NCI-H2227 (cell line): ENCODE results near the gene RANBP9.
A peak's percentile ranks its signal among the peaks of the same experiment; 100 is the strongest.

ENCODE experiments used
- DNase-seq: peaks from one replicate; lab custom pipeline; 2025; ENCODE audit not compliant: unreplicated experiment; lab: John Stamatoyannopoulos, UW

RANBP9 gene

GRCh38 chr6:13711733-13712598, at the start of gene RANBP9:
TSS of gene RANBP9 (minus strand) at chr6:13711835. CDS start at chr6:13711505, 330 bp downstream.
- DNase-seq = peak; percentile 98

- no peak for DNase-seq
Observed at GRCh38 chr6:13760307-13761304, 49.0 kb upstream of the RANBP9 start.

DNA sequence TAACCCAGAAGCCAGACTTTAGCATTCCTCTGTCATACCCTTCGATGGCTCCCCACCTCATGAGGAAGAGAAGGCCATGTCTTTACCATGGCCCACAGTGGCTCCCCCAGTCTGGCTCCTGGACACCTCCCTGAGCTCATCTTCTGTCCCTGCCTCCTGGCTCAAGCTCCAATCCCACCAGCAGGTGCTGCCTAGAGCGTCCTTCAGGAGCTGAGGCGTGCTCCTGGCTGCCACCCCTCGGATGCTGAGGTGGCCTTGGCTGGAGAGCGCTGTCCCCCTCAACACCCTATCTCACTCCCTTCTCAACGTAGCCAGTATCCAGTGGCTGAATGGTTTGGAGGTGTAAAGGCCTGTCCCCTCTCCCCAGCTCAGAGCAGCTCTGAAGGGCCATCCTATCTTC, 47.4 kb upstream of the RANBP9 start:
- DNase-seq = no peak

DNA sequence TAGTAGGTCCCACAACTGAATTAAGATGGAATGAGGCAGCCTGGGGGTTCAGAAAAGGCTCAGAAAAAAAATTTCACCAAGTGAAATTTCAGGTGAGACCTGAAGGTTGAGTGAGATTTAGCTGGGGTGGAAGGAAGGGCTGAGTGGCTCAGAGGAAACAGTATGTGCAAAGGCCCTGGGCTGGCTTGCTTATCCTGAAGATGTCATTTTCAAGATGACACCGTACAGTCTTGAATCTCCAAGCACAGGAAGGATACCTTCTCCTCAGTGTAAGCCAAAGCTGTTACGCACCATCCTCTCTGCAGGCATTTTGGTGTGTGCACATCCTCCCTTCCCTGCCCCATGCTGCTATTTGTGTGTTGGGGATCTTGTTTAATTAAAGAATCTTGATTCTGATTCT, 43.0 kb upstream of the RANBP9 start:
- no peak for DNase-seq

GRCh38 chr6:13743736-13744127, 32.1 kb upstream of the RANBP9 start:
- DNase-seq = no peak

DNA sequence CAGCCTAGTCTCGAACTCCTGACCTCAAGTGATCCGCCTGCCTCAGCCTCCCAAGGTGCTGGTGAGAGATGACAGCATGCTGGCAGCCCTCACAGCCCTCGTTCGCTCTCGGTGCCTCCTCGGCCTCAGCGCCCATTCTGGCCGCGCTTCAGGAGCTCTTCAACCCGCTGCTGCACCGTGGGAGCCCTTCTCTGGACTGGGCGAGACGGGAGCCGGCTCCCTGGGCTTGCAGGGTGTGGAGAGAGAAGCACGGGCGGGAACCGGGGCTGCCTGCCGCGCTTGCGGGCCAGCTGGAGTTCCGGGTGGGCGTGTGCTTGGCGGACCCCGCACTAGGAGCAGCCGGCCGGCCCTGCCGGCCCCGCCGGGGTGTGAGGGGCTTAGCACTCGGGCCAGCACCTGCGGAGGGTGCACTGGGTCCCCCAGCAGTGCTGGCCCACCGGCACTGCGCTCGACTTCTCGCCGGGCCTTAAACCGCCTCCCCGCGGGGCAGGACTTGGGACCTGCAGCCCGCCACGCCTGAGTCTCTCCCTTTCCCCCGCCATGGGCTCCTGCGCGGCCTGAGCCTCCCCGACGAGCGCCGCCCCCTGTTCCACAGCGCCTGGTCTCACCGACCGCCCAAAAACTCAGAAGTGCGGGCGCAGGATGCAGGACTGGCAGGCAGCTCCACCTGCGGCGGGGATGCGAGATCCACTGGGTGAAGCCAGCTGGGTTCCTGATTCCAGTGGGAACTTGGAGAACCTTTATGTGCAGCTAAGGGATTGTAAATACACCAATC, 31.5 kb upstream of the RANBP9 start:
- no peak for DNase-seq

DNA sequence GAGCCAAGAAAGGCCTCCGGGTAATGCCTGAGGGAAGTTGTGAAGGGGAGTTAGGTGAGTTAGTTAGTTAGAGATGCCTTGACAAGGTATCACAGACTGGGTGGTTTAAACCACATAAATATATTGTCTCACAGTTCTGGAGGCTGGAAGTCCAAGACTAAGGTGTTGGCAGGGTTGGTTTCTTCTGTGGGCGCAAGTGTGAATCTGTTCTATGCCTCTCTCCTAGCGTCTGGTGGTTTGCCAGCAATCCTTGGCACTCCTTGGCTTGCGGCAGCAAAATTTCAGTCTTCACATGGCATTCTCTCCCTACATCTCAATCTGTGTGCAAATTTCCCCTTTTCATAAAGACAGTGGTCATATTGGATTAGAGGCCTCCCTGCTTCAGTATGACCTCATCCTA, 29.7 kb upstream of the RANBP9 start:
- DNase-seq = no peak

DNA sequence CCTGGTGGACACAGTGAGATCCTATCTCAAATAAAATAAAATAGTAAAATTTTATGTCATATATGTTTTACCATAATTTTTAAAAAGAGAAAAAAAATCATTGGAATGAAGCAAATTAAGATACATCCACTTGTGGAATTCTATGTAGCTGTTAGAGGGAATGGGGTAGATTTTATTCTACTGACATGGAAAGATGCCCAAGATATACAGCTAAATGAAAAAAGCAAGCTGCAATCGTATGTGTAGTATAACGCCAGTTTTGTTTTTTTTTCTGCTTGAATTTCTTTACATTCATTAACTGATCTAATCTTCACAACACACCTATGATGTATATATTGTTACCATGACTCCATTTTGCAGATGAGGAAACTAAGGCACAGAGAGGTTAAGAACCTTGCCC, 23.4 kb upstream of the RANBP9 start:
- DNase-seq = no peak

- DNase-seq = peak; percentile 29
Observed at GRCh38 chr6:13733178-13733887, 21.7 kb upstream of the RANBP9 start.

- DNase-seq = no peak
Observed at GRCh38 chr6:13730704-13731103, 19.1 kb upstream of the RANBP9 start.

GRCh38 chr6:13729891-13730290, 18.3 kb upstream of the RANBP9 start:
- no peak for DNase-seq

- no peak for DNase-seq
Observed at GRCh38 chr6:13725570-13725969, 13.9 kb upstream of the RANBP9 start.

- DNase-seq = no peak
Observed at GRCh38 chr6:13725052-13725451, 13.4 kb upstream of the RANBP9 start.

DNA sequence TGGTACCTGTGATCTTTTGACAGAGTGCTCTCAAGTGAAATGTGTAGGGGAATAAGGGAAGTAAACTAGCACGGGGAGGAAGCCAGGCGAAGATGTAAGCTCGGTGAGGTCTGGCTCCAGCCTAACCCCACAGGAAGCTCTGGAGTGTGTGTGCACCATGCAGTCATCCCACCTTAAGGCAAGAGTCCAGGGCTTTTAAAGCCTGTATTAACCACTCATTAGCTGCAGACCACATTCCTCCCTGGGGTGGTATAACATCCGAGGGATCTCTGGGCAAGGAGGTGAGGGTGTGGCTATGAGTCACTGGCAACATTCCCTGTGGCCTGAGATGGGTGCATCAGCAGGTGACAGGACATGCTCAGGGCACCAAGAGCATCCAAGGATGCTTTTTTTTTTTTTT, 12.5 kb upstream of the RANBP9 start:
- DNase-seq = no peak

- no peak for DNase-seq
Observed at GRCh38 chr6:13722880-13723279, 11.2 kb upstream of the RANBP9 start.

DNA sequence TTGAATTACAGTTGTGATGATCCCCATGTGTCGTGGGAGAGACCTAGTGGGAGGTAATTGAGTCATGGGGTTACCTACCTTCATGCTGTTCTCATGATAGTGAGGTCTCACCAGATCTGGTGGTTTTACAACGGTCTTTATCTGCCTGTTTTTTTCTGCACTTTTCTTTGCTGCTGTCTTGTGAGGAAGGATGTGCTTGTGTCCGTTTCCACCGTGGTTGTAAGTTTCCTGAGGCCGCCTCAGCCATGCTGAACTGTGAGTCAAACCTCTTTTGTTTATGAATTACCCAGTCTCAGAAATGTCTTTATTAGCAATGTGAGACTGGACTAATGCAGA, 6.5 kb upstream of the RANBP9 start:
- no peak for DNase-seq

- DNase-seq = no peak
Observed at GRCh38 chr6:13716955-13717295, 5.3 kb upstream of the RANBP9 start.

DNA sequence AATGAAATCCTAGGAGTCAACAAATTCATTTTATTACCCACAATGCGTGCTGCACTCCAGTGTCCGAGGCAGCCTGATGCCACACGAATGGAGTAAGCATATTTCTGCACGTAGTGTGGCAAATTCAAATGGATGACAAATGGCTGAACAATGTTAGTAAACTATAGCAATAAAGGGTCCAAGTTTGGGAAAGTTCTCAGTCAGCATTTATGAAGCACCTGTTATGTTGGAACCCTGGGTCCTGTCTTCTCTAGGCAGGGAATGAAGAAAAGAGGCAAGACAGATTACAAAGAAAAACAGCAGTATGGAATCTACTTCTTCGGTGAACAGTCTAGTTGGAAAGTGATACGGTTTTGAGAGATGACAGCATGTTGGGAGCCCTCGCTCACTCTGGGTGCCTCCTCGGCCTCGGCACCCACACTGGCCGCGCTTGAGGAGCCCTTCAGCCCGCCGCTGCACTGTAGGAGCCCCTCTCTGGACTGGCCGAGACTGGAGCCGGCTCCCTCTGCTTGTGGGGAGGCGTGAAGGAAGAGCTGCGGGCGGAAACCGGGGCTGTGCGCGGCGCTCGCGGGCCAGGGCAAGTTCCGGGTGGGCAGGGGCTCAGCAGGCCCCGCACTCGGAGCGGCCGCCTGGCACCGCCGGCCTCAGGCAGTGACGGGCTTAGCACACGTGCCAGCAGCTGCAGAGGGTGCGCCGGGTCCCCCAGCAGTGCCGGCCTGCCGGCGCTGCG, 4.8 kb upstream of the RANBP9 start:
- DNase-seq = no peak

DNA sequence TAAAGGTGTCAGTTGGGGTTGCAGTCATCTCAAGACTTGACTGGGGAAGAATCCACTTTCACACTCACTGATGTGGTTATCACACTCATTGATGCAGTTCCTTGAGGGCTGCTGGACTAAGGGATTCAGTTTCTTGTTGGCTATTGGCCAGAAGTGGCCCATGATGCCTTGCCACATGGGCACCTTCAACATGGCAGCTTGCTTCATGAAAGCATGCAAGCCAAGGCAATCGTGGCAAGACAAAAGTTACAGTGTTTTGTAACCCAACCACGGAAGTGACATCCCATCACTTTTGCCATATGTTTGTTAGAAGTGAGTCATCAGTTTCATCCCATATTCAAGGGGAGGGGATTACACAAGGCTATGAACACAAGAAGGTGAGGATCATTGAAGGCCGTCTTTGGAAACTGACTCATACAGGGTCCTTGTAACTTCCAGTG, 3.8 kb upstream of the RANBP9 start:
- no peak for DNase-seq

GRCh38 chr6:13712599-13712898, 914 bp upstream of the RANBP9 start:
- DNase-seq = no peak
